Liver (tissue), 3 donors: Measurements from ENCODE around the gene CACNG4.

Source experiments
- JUND ChIP-seq, 2 donors: IDR thresholded peaks; 2 replicates each; pipeline ENCODE4 v1.6.1; 2016; ENCODE audit warnings: antibody characterized with exemption in 2 of 2
- RAD21 ChIP-seq, 2 donors: IDR thresholded peaks; 2 replicates each; pipeline ENCODE4 v1.6.1; 2016; ENCODE audit warnings: antibody characterized with exemption in 2 of 2, mild to moderate bottlenecking in 2 of 2
- SP1 ChIP-seq: IDR thresholded peaks from 2 replicates; pipeline ENCODE4 v1.6.1; 2018; ENCODE audit warnings: antibody characterized with exemption, mild to moderate bottlenecking
- TF ChIP-seq, protein P1 (sequence below): fragments of 150-350 bp; IDR thresholded peaks from 2 replicates; pipeline ENCODE4 v1.5.1; 2017; ENCODE audit warnings: improper control_type of control experiment, low read depth, low read length; ENCODE audit not compliant: missing input control
- TF ChIP-seq, protein P2 (sequence below): IDR thresholded peaks from 2 replicates; pipeline ENCODE4 v1.6.1; 2016; ENCODE audit warnings: antibody characterized with exemption, mild to moderate bottlenecking
- TF ChIP-seq, protein P3 (sequence below): IDR thresholded peaks from 2 replicates; pipeline ENCODE4 v1.6.1; 2016; ENCODE audit warnings: antibody characterized with exemption
- donor health status: healthy.
- donor health status: healthy.

DNA sequence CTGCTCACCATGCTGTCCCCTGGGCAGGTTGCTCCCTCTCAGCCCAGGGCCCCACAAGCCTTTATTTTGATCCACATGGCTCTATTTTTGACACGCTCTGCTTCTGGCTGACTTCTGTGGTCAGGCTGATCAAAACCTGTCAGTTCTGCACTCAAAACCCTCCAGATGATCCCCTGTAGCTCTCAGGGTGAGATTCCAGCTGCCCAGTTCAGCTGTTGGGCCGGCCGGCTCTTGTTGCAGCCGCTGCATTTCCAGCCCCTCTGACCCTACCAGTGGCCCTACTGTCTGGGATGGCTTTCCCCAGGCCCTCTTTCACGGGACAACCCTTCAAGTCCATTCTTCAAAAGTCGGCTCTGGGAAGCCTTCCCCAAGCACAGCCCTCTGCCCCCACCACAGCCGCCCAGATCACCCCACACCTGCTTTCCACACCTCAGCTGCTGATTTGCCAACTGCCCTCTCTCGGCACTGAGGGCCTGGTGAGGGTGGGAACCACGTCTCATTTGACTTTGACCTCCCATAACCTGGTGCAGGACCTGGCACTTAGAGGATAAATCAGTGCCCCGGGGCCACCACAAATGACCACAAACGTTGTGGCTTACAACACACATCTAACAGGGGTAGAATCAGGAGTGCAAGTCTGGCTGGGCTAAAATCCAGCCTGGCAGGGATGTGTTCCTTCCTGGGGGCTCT lies 16.3 kb upstream of the CACNG4 start:
- TF ChIP-seq, protein P1, sequence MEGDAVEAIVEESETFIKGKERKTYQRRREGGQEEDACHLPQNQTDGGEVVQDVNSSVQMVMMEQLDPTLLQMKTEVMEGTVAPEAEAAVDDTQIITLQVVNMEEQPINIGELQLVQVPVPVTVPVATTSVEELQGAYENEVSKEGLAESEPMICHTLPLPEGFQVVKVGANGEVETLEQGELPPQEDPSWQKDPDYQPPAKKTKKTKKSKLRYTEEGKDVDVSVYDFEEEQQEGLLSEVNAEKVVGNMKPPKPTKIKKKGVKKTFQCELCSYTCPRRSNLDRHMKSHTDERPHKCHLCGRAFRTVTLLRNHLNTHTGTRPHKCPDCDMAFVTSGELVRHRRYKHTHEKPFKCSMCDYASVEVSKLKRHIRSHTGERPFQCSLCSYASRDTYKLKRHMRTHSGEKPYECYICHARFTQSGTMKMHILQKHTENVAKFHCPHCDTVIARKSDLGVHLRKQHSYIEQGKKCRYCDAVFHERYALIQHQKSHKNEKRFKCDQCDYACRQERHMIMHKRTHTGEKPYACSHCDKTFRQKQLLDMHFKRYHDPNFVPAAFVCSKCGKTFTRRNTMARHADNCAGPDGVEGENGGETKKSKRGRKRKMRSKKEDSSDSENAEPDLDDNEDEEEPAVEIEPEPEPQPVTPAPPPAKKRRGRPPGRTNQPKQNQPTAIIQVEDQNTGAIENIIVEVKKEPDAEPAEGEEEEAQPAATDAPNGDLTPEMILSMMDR = no peak
- TF ChIP-seq RAD21 (IDR thresholded peaks at IDR 0.05) = no peak
- no peak for TF ChIP-seq JUND (IDR thresholded peaks at IDR 0.05)
- TF ChIP-seq, protein P2, sequence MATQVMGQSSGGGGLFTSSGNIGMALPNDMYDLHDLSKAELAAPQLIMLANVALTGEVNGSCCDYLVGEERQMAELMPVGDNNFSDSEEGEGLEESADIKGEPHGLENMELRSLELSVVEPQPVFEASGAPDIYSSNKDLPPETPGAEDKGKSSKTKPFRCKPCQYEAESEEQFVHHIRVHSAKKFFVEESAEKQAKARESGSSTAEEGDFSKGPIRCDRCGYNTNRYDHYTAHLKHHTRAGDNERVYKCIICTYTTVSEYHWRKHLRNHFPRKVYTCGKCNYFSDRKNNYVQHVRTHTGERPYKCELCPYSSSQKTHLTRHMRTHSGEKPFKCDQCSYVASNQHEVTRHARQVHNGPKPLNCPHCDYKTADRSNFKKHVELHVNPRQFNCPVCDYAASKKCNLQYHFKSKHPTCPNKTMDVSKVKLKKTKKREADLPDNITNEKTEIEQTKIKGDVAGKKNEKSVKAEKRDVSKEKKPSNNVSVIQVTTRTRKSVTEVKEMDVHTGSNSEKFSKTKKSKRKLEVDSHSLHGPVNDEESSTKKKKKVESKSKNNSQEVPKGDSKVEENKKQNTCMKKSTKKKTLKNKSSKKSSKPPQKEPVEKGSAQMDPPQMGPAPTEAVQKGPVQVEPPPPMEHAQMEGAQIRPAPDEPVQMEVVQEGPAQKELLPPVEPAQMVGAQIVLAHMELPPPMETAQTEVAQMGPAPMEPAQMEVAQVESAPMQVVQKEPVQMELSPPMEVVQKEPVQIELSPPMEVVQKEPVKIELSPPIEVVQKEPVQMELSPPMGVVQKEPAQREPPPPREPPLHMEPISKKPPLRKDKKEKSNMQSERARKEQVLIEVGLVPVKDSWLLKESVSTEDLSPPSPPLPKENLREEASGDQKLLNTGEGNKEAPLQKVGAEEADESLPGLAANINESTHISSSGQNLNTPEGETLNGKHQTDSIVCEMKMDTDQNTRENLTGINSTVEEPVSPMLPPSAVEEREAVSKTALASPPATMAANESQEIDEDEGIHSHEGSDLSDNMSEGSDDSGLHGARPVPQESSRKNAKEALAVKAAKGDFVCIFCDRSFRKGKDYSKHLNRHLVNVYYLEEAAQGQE = no peak
- no peak for TF ChIP-seq SP1
- TF ChIP-seq, protein P3, sequence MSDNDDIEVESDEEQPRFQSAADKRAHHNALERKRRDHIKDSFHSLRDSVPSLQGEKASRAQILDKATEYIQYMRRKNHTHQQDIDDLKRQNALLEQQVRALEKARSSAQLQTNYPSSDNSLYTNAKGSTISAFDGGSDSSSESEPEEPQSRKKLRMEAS = no peak
